Lung (tissue), 12 donors: ENCODE results near the gene C12orf50. TPM values are rescaled to one million over a fixed set of nuclear protein-coding genes. Genes with fewer than 3 reads are reported as not detected.
"Not testable (repeated sequence)": the region's sequence is repeated elsewhere in the genome, so short reads cannot be mapped to it uniquely, and the experiment has no call there.

ENCODE experiments used
- ATAC-seq: fragments of 200-7000 bp; cut with Tn5 transposase; one replicate; pipeline ENCODE4 v1.9.1; 2020; ENCODE audit warnings: moderate number of reproducible peaks; ENCODE audit not compliant: insufficient read depth, low FRiP score
- DNase-seq, 3 donors: peaks; one replicate each; pipeline ENCODE4 v3.0.0-alpha.2; 2013 to 2017
- H3K27ac ChIP-seq, 2 donors: one replicate each; pipeline ENCODE4 v1.5.1; 2013; ENCODE audit warnings: mild to moderate bottlenecking in 2 of 2, moderate library complexity in 2 of 2, control low read depth in 1 of 2, inconsistent platforms in 1 of 2, low read depth in 1 of 2, low read length in 1 of 2
- H3K27me3 ChIP-seq, 3 donors: one replicate each; pipeline ENCODE4 v1.5.1; 2013; ENCODE audit warnings: low read length in 2 of 3; ENCODE audit not compliant: control insufficient read depth in 3 of 3, insufficient read depth in 3 of 3
- H3K36me3 ChIP-seq, 4 donors: one replicate each; pipeline ENCODE4 v1.5.1; 2013; ENCODE audit warnings: low read length in 4 of 4, mild to moderate bottlenecking in 1 of 4, moderate library complexity in 1 of 4; ENCODE audit not compliant: control insufficient read depth in 4 of 4, insufficient read depth in 4 of 4
- H3K4me1 ChIP-seq, 5 donors: one replicate each; pipeline ENCODE4 v1.5.1; 2013; ENCODE audit warnings: low read length in 5 of 5, mild to moderate bottlenecking in 2 of 5, moderate library complexity in 1 of 5; ENCODE audit not compliant: control insufficient read depth in 5 of 5, insufficient read depth in 5 of 5
- H3K4me3 ChIP-seq: one replicate; pipeline ENCODE4 v1.5.1; 2013; ENCODE audit warnings: mild to moderate bottlenecking, control low read depth, moderate library complexity
- H3K9ac ChIP-seq, 2 donors: one replicate each; pipeline ENCODE4 v1.5.1; 2013; ENCODE audit warnings: low read length in 2 of 2, control low read depth in 1 of 2; ENCODE audit not compliant: insufficient read depth in 1 of 2
- H3K9me3 ChIP-seq, 4 donors: one replicate each; pipeline ENCODE4 v1.5.1; 2013; ENCODE audit warnings: low read length in 3 of 4, mild to moderate bottlenecking in 1 of 4, moderate library complexity in 1 of 4; ENCODE audit not compliant: control insufficient read depth in 4 of 4, insufficient read depth in 3 of 4
- CTCF ChIP-seq: IDR thresholded peaks from 2 replicates; pipeline ENCODE4 v1.5.1; 2012; ENCODE audit warnings: mild to moderate bottlenecking; ENCODE audit errors: control extremely low read depth, extremely low read depth
- WGBS, 2 donors: extraction: QIAGEN DNeasy Blood & Tissue Kit; methylation state at CpG; one replicate each; pipeline ENCODE4 v1.1.7; 2013; 5-methylcytosine and 5-hydroxymethylcytosine counted together
- polyA plus RNA-seq, 2 donors: library from polyadenylated mRNA; stranded (reverse); fragments of 200-250 nt; gene quantifications; one replicate each; pipeline ENCODE4 v1.2.1, GENCODE V29; 2013
- total RNA-seq, 2 donors: library from RNA; depleted of rRNA in 1 of 2; stranded (reverse); fragments of >200 nt in 1 of 2; gene quantifications; one replicate each; pipeline ENCODE4 v1.2.1, GENCODE V29; 2014 to 2021
- donor health status: control.
- donor health status: control.
- donor health status: Bipolar disorder and iron deficiency.
- donor health status: healthy.
- donor health status: DM: yes; HTN: yes; CAD: no.

C12orf50 gene
- total and polyA plus RNA-seq, 4 donors, result 0.05 to 0.12 (median 0.07) TPM

GRCh38 chr12:87967871-87968270 lies 61.3 kb downstream of the C12orf50 start:
- no peak for ATAC-seq
- Histone ChIP-seq H3K9me3 (no peaks in the 10 kb centered on the region), H3K4me1 (no peaks in the 10 kb centered on the region), H3K4me3 (no peak overlapping the region), H3K9ac (no peak overlapping the region), H3K27me3 (no peaks in the 10 kb centered on the region), H3K27ac (no peak overlapping the region), H3K36me3 (no peaks in the 10 kb centered on the region)
- DNase-seq, result peak in 2 of 3 donors; percentile 45 to 63
- TF ChIP-seq CTCF, result no peak

DNA sequence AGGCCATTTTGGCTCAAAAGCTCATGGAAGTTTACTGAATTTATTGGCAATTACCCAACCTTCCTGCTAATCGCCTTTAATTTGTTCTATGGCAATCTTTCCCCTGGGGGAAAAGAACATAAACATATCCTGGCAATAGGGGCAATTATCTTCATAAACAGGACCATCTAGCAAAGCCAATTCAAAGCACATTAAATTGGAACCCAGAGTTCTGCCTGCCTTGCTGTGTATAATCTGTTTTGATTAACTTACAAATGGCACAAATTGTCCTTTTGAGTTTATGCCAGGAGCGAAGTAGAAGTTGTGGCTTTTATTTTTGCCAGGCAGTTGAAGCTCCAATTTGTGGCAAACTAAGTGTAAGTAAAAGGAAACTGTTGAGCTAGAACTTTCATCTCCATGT lies 68.6 kb downstream of the C12orf50 start:
- ATAC-seq, result no peak

DNA sequence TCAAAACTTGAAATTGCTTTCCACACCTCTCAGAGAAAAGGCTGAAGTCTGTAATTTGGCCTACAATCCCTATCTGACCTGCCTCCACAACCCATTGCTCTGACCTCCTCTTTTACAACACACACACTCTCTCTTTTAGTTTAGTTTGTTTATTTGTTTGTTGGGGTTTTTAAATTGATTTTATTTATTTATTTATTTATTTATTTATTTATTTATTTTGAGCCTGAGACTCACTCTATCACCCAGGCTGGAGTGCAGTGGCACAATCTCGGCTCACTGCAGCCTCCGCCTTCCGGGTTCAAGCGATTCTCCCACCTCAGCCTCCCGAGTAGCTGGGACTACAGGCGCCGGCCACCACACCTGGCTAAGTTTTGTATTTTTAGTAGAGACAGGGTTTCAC lies 75.2 kb downstream of the C12orf50 start:
- not testable (repeated sequence) for H3K27me3 ChIP-seq, ATAC-seq, H3K4me3 ChIP-seq, H3K9me3 ChIP-seq, DNase-seq, H3K4me1 ChIP-seq, H3K27ac ChIP-seq, H3K9ac ChIP-seq, H3K36me3 ChIP-seq
- WGBS, 2 donors, result 93% methylated on average over 7 of the region's 7 CpGs

More for the DNA sequence above, 68.6 kb downstream of the C12orf50 start:
- 57 to 67% methylated on average over 2 of the region's 2 CpGs for WGBS, 2 donors
- DNase-seq, result peak in 2 of 3 donors; percentile 65 to 73
- Histone ChIP-seq H3K4me1 (no peaks in the 10 kb centered on the region), H3K27me3 (no peaks in the 10 kb centered on the region), H3K36me3 (no peaks in the 10 kb centered on the region), H3K4me3 (no peak overlapping the region), H3K9me3 (no peaks in the 10 kb centered on the region), H3K9ac (no peak overlapping the region), H3K27ac (no peak overlapping the region)
- no peak for TF ChIP-seq CTCF

DNA sequence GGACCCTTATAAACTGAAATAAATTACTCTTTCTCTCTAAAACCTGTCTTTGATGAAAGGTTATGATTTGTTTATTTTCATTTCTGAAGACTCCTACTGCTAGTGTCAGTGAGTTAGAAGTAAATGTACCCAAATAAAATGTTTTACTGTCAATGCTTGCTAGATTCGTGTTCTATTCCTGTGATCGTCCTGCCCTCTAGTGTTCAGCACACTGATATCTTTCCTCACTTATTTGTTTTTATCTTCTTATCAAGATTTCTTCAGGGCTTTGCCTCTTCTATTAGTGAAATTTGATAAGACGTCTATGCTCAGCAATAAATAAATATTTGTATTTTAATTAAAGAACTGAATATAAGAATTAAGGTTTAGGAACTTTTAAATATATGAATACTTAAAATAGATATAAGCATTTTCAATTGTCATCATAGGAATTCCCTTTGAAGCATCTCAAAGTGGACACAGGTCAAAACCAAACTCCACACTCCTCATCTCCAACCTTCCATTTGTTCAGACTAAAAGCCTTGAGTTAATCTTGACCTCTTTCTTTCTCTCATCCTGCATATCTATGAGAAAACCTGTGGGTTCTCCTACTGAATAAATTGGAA lies 75.8 kb downstream of the C12orf50 start:
- ATAC-seq (no peak), DNase-seq (peak; percentile 24 to 83 (median 75))
- Histone ChIP-seq H3K9me3 (no peaks in the 10 kb centered on the region), H3K9ac (no peak overlapping the region), H3K27me3 (no peaks in the 10 kb centered on the region), H3K4me1 (peaks cover 0 to 4% (median 0%) of the 10 kb centered on the region in 5 donors), H3K27ac (no peak overlapping the region), H3K36me3 (no peaks in the 10 kb centered on the region), H3K4me3 (no peak overlapping the region)
- 4 to 5% methylated on average over 3 of the region's 3 CpGs for WGBS, 2 donors
- TF ChIP-seq CTCF, result no peak
